ENCODE results near the gene AP3M1. TPM values are rescaled to one million over a fixed set of nuclear protein-coding genes. Genes with fewer than 3 reads are reported as not detected.

The AP3M1 gene
- total RNA-seq, 1 experiment from 2014 or later, result 37.4 TPM

- H3K27me3 ChIP-seq (ENCODE audit: insufficient read depth, low read length), result no peaks in the 10 kb centered on the region
- H2BK5ac ChIP-seq (ENCODE audit: insufficient read length, low read length), result no peak overlapping the region
- no peak overlapping the region for H3K18ac ChIP-seq (ENCODE audit: insufficient read length, low read depth, low read length)
- Mint-ChIP-seq H3K27me3 (ENCODE audit: low read depth) (no peaks in the 10 kb centered on the region), H3K27ac (peak overlapping the region in 2 of 3 experiments; percentile 12 to 41; a peak in 1 of 7 replicates), H3K4me1 (peaks cover 24% of the 10 kb centered on the region in 2 experiments), H3K4me3 (no peak overlapping the region), H3K9me3 (no peaks in the 10 kb centered on the region), H3K36me3 (ENCODE audit: insufficient read depth in 1 of 3, low read depth in 3 of 3) (peaks cover 0 to 5% (median 3%) of the 10 kb centered on the region in 3 experiments; a peak in 3 of 7 replicates)
- H3K4me2 ChIP-seq (ENCODE audit: insufficient read depth, insufficient read length, low read length), result no peak overlapping the region
- H3K23ac ChIP-seq (ENCODE audit: insufficient read length, low read depth, low read length), result no peak overlapping the region
- no peak overlapping the region for H4K8ac ChIP-seq (replicated peaks; ENCODE audit: insufficient read length, low read depth, low read length)
- no peak overlapping the region for H4K5ac ChIP-seq (ENCODE audit: insufficient read length, low read depth, low read length)
- H3K27ac ChIP-seq (ENCODE audit: insufficient read length, low read depth, low read length), result no peak overlapping the region
- no peak overlapping the region for H2BK20ac ChIP-seq (ENCODE audit: low read depth, low read length, poor library complexity, severe bottlenecking)
- H3K23me2 ChIP-seq (ENCODE audit: insufficient read length, low read depth, low read length, poor library complexity, severe bottlenecking), result no peaks in the 10 kb centered on the region
- H3K14ac ChIP-seq (ENCODE audit: insufficient read depth, low read length), result no peak overlapping the region
- H2AK5ac ChIP-seq (ENCODE audit: insufficient read length, low read length), result no peak overlapping the region
- 0 out of 2 replicates have a peak, but pooled peaks cover 2% of the 10 kb centered on the region for H3K4me1 ChIP-seq (ENCODE audit: insufficient read depth, low read length)
- no peak overlapping the region for H4K91ac ChIP-seq (ENCODE audit: insufficient read length, low read depth, low read length)
- no peak overlapping the region for H2BK15ac ChIP-seq (ENCODE audit: low read depth, low read length)
- WGBS (ENCODE audit: extremely low coverage, insufficient read length, low lambda C conversion rate), result no CpG with 5 or more reads among the region's 2 CpGs
- no peaks in the 10 kb centered on the region for H4K20me1 ChIP-seq (ENCODE audit: control insufficient read depth, insufficient read depth, insufficient read length)
- no peak overlapping the region for H2BK120ac ChIP-seq (ENCODE audit: low read depth, low read length, poor library complexity, severe bottlenecking)
- H2AFZ ChIP-seq (ENCODE audit: low read length), result no peak overlapping the region
- no peak for DNase-seq
- no peak overlapping the region for H3K56ac ChIP-seq (ENCODE audit: insufficient read length, low read depth, low read length)
- H3K79me1 ChIP-seq (ENCODE audit: insufficient read depth, low read depth, low read length, poor library complexity, severe bottlenecking), result peaks cover 8% of the 10 kb centered on the region
- TF ChIP-seq CTCF (conservative IDR thresholded peaks at IDR 0.05), result no peak
- no peak overlapping the region for H3T11ph ChIP-seq (ENCODE audit: low read length)
- no peaks in the 10 kb centered on the region for H3K9me3 ChIP-seq (ENCODE audit: control insufficient read depth, low read depth, low read length)
- peaks cover 15% of the 10 kb centered on the region; the same call in 1 of the 2 replicates for H3K79me2 ChIP-seq (ENCODE audit: insufficient read depth, low read length)
- H3K9ac ChIP-seq (ENCODE audit: extremely low read depth, insufficient read length, low read length), result no peak overlapping the region
- no peak overlapping the region for H2BK12ac ChIP-seq (ENCODE audit: insufficient read length, low read depth, low read length)
- H3K4ac ChIP-seq (ENCODE audit: low read depth, low read length), result no peak overlapping the region
Observed at GRCh38 chr10:74156919-74157289, 6.3 kb upstream of the AP3M1 start.

All from H9 (cell line).